Rectal smooth muscle tissue (tissue), 1 donor: ENCODE results near the gene ZNF77.
"Not testable (repeated sequence)": the region's sequence is repeated elsewhere in the genome, so short reads cannot be mapped to it uniquely, and the experiment has no call there.

ENCODE experiments used
- H3K27ac ChIP-seq: one replicate; pipeline ENCODE4 v1.7.0; 2013; ENCODE audit warnings: low read depth, low read length, inconsistent platforms
- H3K27me3 ChIP-seq: one replicate; pipeline ENCODE4 v1.7.0; 2013; ENCODE audit warnings: low read length; ENCODE audit not compliant: control insufficient read depth, insufficient read depth
- H3K36me3 ChIP-seq: one replicate; pipeline ENCODE4 v1.7.0; 2013; ENCODE audit warnings: low read length; ENCODE audit not compliant: control insufficient read depth, insufficient read depth
- H3K4me1 ChIP-seq: one replicate; pipeline ENCODE4 v1.7.0; 2013; ENCODE audit warnings: low read length; ENCODE audit not compliant: control insufficient read depth, insufficient read depth
- H3K4me3 ChIP-seq: one replicate; pipeline ENCODE4 v1.7.0; 2013; ENCODE audit warnings: low read length
- H3K9ac ChIP-seq: one replicate; pipeline ENCODE4 v1.7.0; 2013; ENCODE audit warnings: low read length

The ZNF77 gene

DNA sequence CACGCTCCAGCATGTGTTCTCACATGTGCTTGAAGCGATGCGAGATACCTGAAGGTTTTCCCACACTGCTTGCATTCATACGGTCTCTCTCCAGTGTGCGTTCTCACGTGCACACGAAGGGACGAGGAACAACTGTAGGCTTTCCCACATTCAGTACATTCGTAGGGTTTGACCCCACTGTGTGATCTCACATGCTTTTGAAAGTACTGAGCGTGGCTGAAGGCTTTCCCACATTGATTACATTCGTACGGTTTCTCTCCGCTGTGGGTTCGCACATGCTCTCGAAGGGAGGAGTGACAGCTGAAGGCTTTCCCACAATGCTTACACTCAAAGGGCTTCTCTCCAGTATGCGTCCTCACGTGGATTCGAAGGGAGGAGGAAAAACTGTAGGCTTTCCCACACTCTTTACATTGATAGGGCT lies 11.3 kb downstream of the ZNF77 start:
- Histone ChIP-seq H3K9ac (no peak overlapping the region), H3K4me3 (no peak overlapping the region), H3K36me3 (peaks cover 28% of the 10 kb centered on the region), H3K27me3 (no peaks in the 10 kb centered on the region), H3K27ac (no peak overlapping the region), H3K4me1 (no peaks in the 10 kb centered on the region)

DNA sequence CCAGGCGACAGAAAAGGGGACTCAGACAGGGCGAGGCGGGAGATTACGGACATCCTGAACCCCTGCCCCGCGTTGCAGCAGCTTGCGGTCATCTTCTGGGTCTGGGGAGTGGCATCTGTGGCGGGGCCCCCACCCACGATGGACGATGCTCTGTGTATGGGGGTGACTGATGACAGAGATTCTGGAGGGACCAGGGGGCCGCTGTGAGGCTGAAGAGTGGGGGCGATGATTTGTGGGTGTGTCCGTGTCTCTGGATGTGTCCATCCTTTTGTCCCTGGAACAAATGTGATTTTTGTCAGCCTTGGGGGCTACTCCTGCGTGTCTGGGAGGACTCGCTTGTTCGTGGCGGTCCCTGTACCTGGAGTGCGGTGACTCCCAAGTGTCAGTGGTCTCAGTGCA lies 17.7 kb downstream of the ZNF77 start:
- H3K9ac ChIP-seq, result no peak overlapping the region
- no peak overlapping the region for H3K27ac ChIP-seq
- no peaks in the 10 kb centered on the region for H3K36me3 ChIP-seq
- H3K27me3 ChIP-seq, result no peaks in the 10 kb centered on the region
- H3K4me1 ChIP-seq, result no peaks in the 10 kb centered on the region
- no peak overlapping the region for H3K4me3 ChIP-seq

DNA sequence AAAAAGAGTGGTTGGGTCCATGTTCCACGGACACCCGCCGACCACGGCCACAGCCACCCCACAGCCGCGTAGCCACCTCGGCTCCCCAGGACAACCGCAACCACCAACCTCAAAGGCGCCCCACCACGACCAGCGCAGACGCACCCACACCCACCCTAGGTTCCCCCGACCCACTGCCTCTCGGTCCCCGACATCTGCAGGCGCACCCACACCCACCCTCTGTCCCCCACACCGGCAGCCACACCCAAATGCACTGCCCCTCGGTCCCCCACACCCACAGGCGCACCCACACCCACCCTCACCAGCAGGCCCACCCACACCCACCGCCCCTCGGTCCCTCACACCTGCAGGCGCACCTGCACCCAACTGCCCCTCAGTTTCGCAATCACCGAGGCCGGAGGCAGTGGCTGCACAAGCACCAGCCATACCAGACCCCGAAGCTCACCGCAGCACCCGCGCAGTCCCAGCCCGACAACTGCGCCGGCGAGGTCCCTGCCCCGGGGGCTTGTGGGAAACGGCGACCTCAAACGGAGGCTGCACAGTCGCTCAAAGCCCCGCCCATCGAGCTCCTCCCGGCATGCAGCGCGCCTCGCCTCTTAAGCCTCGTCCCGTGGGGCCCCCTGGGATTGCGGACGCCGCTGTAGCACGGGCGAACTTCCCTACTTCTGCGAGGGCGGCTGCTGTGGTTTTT lies 18.3 kb downstream of the ZNF77 start:
- no peak overlapping the region for H3K9ac ChIP-seq
- no peak overlapping the region for H3K27ac ChIP-seq
- H3K4me1 ChIP-seq, result no peaks in the 10 kb centered on the region
- H3K4me3 ChIP-seq, result no peak overlapping the region
- H3K36me3 ChIP-seq, result no peaks in the 10 kb centered on the region
- no peaks in the 10 kb centered on the region for H3K27me3 ChIP-seq

DNA sequence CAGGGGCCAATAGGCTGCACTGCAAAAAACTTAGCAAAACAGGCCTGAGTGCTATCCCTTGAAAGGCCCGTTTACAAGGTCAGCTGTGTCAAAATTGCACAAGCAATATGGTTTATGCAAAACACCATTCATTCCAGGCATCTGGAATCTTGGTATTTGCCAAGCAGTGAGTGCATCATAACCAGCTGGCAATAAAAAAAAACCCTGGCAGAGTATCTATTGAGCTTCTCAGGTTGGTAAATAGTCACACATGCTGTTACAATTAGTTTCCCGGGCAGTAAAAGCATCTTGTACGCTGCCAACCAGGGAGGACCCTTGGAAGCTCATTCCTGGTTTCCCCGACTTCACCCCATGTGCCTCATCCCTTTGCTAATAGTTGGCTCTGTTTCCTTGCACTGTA lies 21.3 kb downstream of the ZNF77 start:
- H3K4me1 ChIP-seq, result no peaks in the 10 kb centered on the region
- peak overlapping the region; percentile 26 for H3K27ac ChIP-seq
- H3K9ac ChIP-seq, result no peak overlapping the region
- H3K4me3 ChIP-seq, result no peak overlapping the region
- H3K36me3 ChIP-seq, result peaks cover 5% of the 10 kb centered on the region
- no peaks in the 10 kb centered on the region for H3K27me3 ChIP-seq

DNA sequence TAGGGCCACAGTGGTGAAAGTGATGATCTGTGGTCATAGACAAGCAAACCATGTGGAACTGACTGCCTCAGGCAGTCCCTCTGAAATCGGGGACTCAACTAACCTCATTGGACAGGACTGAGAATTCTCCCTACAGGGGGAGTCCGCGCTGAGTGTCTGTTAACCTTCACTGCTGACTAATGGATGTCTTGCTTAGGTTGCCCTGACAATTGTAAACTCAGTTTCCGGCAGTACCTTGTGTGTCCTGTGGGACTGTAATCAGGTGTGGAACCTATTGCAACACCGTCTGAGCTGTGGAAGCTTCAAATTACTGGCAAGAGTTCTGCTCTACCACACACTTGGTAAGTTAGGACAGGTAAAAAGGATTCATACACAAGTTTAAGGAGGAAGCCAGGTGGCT lies 21.8 kb downstream of the ZNF77 start:
- no peak overlapping the region for H3K9ac ChIP-seq
- no peaks in the 10 kb centered on the region for H3K27me3 ChIP-seq
- no peak overlapping the region for H3K4me3 ChIP-seq
- no peaks in the 10 kb centered on the region for H3K4me1 ChIP-seq
- H3K36me3 ChIP-seq, result peaks cover 5% of the 10 kb centered on the region
- no peak overlapping the region for H3K27ac ChIP-seq

DNA sequence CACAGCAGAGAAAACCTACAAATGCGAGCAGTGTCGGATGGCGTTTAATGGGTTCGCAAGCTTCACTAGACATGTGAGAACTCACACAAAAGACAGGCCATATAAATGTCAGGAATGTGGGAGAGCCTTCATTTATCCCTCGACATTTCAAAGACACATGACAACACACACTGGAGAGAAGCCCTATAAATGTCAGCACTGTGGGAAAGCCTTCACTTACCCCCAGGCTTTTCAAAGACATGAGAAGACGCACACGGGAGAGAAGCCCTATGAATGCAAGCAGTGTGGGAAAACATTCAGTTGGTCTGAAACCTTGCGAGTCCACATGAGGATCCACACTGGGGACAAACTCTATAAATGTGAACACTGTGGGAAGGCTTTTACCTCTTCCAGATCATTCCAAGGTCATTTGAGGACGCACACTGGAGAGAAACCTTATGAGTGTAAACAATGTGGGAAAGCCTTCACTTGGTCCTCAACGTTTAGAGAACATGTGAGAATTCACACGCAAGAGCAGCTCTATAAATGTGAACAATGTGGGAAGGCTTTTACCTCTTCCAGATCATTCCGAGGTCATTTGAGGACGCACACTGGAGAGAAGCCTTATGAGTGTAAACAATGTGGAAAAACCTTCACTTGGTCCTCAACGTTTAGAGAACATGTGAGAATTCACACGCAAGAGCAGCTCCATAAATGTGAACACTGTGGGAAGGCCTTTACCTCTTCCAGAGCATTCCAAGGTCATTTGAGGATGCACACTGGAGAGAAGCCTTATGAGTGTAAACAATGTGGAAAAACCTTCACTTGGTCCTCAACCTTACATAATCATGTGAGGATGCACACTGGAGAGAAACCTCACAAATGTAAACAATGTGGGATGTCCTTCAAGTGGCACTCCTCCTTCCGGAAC lies 27.2 kb downstream of the ZNF77 start:
- no peaks in the 10 kb centered on the region for H3K4me1 ChIP-seq
- H3K36me3 ChIP-seq, result peaks cover 22% of the 10 kb centered on the region
- H3K9ac ChIP-seq, result no peak overlapping the region
- no peak overlapping the region for H3K27ac ChIP-seq
- H3K27me3 ChIP-seq, result no peaks in the 10 kb centered on the region
- no peak overlapping the region for H3K4me3 ChIP-seq

DNA sequence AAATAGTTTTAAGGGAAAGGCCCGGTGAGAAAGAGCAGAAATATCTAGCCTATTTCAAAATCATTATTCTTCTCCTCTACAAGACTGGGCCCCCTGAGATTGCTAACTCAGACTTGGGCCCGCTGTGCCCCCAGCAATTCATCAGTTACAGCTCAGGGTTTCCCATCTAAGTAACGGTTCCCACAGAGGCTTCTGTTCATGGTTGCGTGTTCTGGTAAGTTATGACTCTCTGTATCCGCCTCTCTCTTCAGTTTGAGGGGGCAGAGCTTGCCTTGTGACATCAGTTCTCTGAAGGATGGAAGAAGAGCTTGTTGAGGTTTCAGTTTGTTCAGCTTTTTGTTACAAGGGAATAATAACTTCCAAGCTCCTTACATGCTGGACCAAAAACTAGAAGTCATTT lies 32.5 kb downstream of the ZNF77 start:
- Histone ChIP-seq H3K27ac (no peak overlapping the region), H3K27me3 (no peaks in the 10 kb centered on the region), H3K4me3 (no peak overlapping the region), H3K4me1 (no peaks in the 10 kb centered on the region), H3K36me3 (peaks cover 13% of the 10 kb centered on the region), H3K9ac (no peak overlapping the region)

DNA sequence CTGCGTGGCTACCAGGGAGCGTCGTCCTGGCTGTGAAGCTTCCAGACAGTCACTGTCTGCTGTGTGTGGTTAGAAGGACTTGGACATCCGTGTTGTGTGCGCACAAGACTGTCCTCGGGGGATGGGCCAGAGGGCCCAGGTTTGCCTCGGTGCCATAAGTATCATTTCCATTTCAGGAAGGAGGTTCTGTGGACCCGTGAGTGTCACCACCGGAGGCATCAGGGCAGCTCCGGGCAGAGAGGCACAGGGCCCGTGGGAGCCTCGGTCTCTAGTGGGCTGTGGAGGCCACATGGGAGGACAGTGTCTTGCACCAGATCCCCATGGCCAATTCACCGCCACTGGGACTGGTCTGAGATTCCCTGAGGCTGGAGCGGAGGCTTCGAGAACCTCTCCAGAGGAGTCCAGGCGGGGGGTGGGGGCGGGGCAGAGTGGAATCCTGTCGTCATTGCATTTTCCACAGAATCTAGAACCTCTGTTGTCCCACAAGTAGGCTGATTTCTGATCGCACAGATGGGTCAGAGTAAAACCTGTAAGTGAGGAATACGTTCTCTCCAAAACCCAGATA lies 38.1 kb downstream of the ZNF77 start:
- Histone ChIP-seq H3K27ac (no peak overlapping the region), H3K9ac (no peak overlapping the region)

DNA sequence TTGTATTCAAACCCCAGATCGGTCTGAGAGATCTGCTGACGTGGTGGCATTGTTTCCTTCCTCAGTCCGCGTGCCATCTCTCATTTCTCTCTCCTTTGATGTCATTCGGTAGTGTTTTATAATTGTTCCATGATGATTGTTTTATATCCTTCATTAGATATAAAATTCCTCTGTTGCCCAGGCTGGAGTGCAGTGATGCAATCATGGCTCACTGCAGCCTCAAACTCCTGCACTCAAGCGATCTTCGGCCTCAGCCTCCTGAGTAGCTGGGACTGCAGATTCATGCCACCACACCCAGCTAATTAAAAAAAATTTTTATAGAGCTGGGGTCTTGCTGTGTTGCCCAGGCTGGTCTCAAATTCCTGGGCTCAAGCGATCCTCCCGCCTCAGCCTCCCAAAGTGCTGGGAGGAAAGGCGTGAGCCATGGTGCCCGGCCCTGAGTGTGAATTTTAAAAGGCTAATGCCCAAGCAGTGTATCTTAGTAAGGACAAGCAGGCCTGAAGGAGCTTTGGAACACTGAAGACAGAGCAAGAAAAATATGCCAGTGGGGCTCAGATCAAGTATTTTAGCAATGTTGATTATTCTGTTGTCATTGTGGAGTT lies 38.8 kb downstream of the ZNF77 start:
- H3K27me3 ChIP-seq, result no peaks in the 10 kb centered on the region
- no peak overlapping the region for H3K4me3 ChIP-seq
- no peaks in the 10 kb centered on the region for H3K36me3 ChIP-seq
- H3K27ac ChIP-seq, result no peak overlapping the region
- no peak overlapping the region for H3K9ac ChIP-seq
- H3K4me1 ChIP-seq, result no peaks in the 10 kb centered on the region

More for the DNA sequence above, 38.1 kb downstream of the ZNF77 start:
- Histone ChIP-seq H3K4me3 (no peak overlapping the region), H3K36me3 (no peaks in the 10 kb centered on the region), H3K27me3 (no peaks in the 10 kb centered on the region), H3K4me1 (no peaks in the 10 kb centered on the region)

DNA sequence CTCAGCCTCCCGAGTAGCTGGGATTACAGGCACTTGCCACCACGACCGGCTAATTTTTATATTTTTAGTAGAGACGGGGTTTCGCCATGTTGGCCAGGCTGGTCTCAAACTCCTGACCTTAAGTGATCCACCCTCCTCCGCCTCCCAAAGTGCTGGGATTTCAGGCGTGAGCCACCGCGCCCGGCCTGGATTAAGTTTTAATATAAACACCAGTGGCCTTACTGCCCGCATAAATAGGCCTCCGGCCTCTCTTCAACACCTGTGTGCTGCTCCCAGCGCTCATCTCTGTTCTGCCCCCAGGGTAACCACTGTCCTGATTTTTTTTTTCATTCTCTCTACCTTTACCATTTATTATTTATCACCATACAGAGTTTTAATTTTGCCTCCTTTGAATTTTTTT lies 41.4 kb downstream of the ZNF77 start:
- H3K36me3 ChIP-seq, H3K4me3 ChIP-seq, H3K4me1 ChIP-seq, H3K9ac ChIP-seq, H3K27me3 ChIP-seq, H3K27ac ChIP-seq: not testable (repeated sequence)

DNA sequence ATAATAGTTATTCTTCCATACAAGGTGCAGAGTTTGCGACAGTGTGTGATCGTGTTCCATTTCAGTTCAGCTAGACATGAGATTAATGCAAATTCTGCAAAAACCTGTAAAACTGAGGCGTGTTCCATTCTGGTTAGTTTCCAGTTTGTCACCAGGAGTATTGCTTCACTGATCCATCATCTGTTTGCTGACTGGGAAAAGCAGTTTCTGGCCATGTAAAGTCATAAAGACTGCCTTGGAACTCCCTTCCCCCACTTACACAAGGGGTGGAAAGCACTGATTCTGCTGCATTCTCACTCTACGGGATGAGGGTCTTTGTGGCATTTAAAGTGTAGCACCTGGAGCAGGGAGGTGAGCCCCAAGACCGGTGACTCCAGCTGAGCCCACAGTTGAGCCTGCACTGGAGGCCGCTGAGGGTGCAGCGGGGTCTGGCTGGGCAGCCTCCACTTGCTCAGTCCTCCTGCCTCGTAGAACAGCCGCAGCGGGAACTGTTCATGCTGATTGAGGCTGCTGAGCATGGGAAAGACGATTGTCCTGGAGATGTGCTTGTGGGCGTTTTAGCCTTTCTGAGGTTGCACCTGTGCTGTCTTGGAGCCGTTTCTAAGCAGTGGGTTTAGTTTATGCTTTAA lies 42.1 kb downstream of the ZNF77 start:
- H3K27me3 ChIP-seq, result no peaks in the 10 kb centered on the region
- no peaks in the 10 kb centered on the region for H3K36me3 ChIP-seq
- peak overlapping the region; percentile 18 for H3K4me3 ChIP-seq
- no peak overlapping the region for H3K9ac ChIP-seq
- no peaks in the 10 kb centered on the region for H3K4me1 ChIP-seq
- H3K27ac ChIP-seq, result no peak overlapping the region
